HFFc6 (cell line): ENCODE results near the gene ZNF277. TPM values are rescaled to one million over a fixed set of nuclear protein-coding genes. Genes with fewer than 3 reads are reported as not detected.

Experiments
- DNase-seq: peaks from one replicate; pipeline ENCODE4 v3.0.0-alpha.2; 2018
- H3K27ac Mint-ChIP-seq: 2 replicates; pipeline ENCODE4 v1.8.0; 2020; ENCODE audit warnings: mild to moderate bottlenecking, mixed read lengths
- H3K27me3 Mint-ChIP-seq: 2 replicates; pipeline ENCODE4 v1.8.0; 2021; ENCODE audit warnings: mild to moderate bottlenecking, moderate library complexity, mixed read lengths; ENCODE audit not compliant: insufficient read depth
- H3K36me3 Mint-ChIP-seq: 2 replicates; pipeline ENCODE4 v1.8.0; 2021; ENCODE audit warnings: low read depth, mixed read lengths
- H3K4me1 Mint-ChIP-seq: 2 replicates; pipeline ENCODE4 v1.8.0; 2020; ENCODE audit warnings: low read depth, mixed read lengths
- H3K4me3 Mint-ChIP-seq: 2 replicates; pipeline ENCODE4 v1.8.0; 2020; ENCODE audit warnings: mild to moderate bottlenecking, moderate library complexity, mixed read lengths
- H3K9me3 Mint-ChIP-seq: 2 replicates; pipeline ENCODE4 v1.8.0; 2020; ENCODE audit warnings: mild to moderate bottlenecking, mixed read lengths
- total RNA-seq, 6 experiments: library from RNA; stranded (reverse); fragmentation: NEBNext Ultra II Directional; extraction: Animal tissue kit (Norgen Biotek cat#: 25700); gene quantifications; 2 replicates in 1 of 6; 3 replicates in 5 of 6; pipeline ENCODE4 v1.2.3, GENCODE V29; 2021
- TF ChIP-seq, protein P1 (sequence below): fragments of 200-600 bp; sonication (generic); IDR thresholded peaks from 2 replicates; pipeline ENCODE4 v1.5.0; 2021; ENCODE audit warnings: antibody characterized with exemption, mild to moderate bottlenecking

The ZNF277 gene
- total RNA-seq, 6 experiments from 2014 or later: 9.5 to 14.6 (median 13.5) TPM

DNA sequence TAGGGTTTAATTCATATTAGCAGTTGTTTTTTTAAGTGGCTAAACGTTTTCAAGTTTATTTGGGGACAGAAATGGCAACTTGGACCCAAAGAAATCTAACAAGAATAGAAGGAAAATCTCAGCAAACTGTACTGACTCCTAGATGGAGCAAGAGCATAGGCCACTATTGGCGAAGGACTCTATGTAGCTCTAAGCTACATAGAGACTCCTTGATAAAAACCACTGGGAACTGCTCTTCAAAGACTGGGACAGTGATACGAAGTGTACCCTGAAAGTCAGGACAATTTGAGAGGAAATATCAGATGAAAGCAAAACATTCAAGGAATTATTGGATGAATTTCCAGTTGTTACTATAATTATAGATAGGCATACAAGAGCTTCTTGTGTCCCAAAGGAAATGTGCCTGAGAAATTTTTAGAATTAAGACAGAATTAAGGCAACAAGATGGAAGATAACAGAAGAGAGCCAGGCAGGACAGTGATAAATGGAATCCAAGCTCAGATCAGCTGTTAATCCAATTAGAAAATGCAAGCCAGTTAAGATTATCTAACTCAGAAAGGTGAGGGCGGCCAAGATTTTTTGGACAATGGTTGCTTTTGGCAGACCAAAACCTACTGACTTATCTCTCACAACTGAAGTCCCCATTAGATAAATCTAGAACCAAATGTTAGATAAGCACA, 140.0 kb downstream of the ZNF277 start:
- Mint-ChIP-seq H3K4me1 (0 out of 2 replicates have a peak, but pooled peaks cover 6% of the 10 kb centered on the region), H3K4me3 (no peak overlapping the region), H3K27me3 (no peaks in the 10 kb centered on the region), H3K9me3 (no peaks in the 10 kb centered on the region), H3K36me3 (peaks cover 28% of the 10 kb centered on the region), H3K27ac (no peak overlapping the region)
- DNase-seq: no peak
- TF ChIP-seq, protein P1, sequence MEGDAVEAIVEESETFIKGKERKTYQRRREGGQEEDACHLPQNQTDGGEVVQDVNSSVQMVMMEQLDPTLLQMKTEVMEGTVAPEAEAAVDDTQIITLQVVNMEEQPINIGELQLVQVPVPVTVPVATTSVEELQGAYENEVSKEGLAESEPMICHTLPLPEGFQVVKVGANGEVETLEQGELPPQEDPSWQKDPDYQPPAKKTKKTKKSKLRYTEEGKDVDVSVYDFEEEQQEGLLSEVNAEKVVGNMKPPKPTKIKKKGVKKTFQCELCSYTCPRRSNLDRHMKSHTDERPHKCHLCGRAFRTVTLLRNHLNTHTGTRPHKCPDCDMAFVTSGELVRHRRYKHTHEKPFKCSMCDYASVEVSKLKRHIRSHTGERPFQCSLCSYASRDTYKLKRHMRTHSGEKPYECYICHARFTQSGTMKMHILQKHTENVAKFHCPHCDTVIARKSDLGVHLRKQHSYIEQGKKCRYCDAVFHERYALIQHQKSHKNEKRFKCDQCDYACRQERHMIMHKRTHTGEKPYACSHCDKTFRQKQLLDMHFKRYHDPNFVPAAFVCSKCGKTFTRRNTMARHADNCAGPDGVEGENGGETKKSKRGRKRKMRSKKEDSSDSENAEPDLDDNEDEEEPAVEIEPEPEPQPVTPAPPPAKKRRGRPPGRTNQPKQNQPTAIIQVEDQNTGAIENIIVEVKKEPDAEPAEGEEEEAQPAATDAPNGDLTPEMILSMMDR: no peak

DNA sequence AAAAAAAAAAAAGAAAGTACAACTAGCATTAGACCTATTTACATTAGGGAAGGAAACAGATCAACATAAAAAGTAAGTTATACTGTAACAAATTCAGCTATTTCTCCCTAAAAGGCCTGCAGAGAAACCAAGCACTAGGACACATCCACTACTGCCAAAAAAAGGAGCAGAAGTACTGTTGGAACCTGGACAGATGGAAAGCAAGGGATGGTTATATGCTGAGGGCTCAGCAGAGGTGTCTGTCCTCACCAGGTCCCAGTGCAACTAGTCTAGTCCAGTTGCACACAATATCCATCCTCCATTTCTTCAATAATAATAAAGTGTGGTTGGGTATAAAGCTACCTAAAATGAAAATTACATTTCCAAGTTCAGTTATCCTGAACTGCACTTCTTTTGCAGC, 140.6 kb downstream of the ZNF277 start:
- Mint-ChIP-seq H3K27me3 (no peaks in the 10 kb centered on the region), H3K27ac (no peak overlapping the region), H3K9me3 (no peaks in the 10 kb centered on the region), H3K4me3 (no peak overlapping the region), H3K36me3 (peaks cover 28% of the 10 kb centered on the region), H3K4me1 (0 out of 2 replicates have a peak, but pooled peaks cover 6% of the 10 kb centered on the region)
- no peak for DNase-seq
- TF ChIP-seq, protein P1: no peak

DNA sequence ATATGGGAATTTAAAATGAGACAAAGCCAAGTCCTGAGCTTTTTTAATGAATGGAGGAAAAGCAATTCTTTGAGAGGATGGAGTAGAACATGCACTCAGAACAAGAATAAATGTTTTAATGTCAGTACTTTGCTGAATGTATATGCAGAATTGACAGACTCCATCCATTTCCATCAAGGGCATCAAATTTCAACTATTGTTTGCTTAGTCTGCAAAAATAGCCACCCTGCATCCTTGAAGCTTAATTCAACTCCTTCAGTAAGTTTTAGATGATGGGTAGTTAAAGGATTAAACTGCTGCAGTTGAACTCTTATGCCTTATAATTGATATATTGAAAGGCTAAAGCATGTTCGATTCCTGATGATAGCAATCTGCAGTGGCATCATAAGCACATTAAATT, 144.1 kb downstream of the ZNF277 start:
- no peak for DNase-seq
- Mint-ChIP-seq H3K9me3 (no peaks in the 10 kb centered on the region), H3K27ac (no peak overlapping the region), H3K36me3 (peaks cover 7% of the 10 kb centered on the region; the same call in 1 of the 2 replicates), H3K4me3 (no peak overlapping the region), H3K27me3 (no peaks in the 10 kb centered on the region; the same call in 1 of the 2 replicates), H3K4me1 (0 out of 2 replicates have a peak, but pooled peaks cover 6% of the 10 kb centered on the region)
- TF ChIP-seq, protein P1: no peak

DNA sequence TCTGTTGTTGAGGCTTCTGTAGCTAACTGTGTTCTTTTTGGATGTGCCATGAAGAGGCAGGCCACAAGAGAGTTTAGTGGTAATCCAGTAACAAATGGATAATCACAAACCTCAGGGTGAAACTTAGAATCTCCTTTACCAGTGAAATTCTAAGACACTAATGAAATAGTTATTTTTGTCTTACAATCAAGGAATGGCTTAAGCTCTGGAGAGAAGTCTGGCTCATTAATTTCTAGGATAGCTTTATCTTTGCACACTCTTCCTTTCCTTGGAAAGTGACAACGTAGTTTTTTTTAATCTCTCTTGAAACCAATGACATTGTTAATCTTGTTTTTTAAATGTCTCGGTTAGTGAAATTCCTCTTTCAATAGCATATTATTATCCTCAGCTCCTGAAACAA, 150.1 kb downstream of the ZNF277 start:
- Mint-ChIP-seq H3K4me1 (peaks cover 13% of the 10 kb centered on the region), H3K36me3 (no peaks in the 10 kb centered on the region), H3K27me3 (peaks cover 3% of the 10 kb centered on the region), H3K27ac (no peak overlapping the region), H3K4me3 (no peak overlapping the region), H3K9me3 (no peaks in the 10 kb centered on the region; the same call in 1 of the 2 replicates)
- DNase-seq: no peak
- TF ChIP-seq, protein P1: no peak

DNA sequence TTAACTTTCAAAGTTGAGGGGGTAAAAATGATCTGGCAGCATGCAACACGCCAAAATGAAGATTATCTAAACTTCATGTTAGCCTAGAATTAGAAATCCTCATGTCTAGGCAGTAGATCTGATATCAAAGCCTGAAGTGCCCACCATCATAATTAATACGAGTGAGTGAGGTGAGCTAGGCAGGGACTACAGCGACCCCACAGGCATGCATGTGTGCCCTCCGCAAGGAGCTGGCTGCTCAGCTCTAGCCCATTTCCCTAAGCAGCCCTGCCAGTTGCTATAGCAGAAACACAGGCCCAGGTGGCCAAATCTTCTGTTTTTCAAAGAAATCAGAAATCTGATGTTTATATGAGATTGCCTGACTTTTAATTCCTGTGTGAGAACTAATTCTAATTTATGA, 150.6 kb downstream of the ZNF277 start:
- TF ChIP-seq, protein P1: no peak
- peaks cover 13% of the 10 kb centered on the region for H3K4me1 Mint-ChIP-seq
- H3K27me3 Mint-ChIP-seq: peaks cover 3% of the 10 kb centered on the region

More for the DNA sequence above, 150.6 kb downstream of the ZNF277 start:
- DNase-seq: no peak
- Mint-ChIP-seq H3K27ac (no peak overlapping the region), H3K4me3 (no peak overlapping the region), H3K36me3 (no peaks in the 10 kb centered on the region), H3K9me3 (no peaks in the 10 kb centered on the region; the same call in 1 of the 2 replicates)
